Natural killer cell (primary cell): Measurements from ENCODE around the gene AKAP8. TPM values are rescaled to one million over a fixed set of nuclear protein-coding genes. Genes with fewer than 3 reads are reported as not detected.
"Not testable (repeated sequence)": the region's sequence is repeated elsewhere in the genome, so short reads cannot be mapped to it uniquely, and the experiment has no call there.

Experiments
- ATAC-seq, 3 donors: fragments of 150-1000 bp in 2 of 3; fragments of 200-7000 bp in 1 of 3; cut with Tn5 transposase; 1 replicate in 1 of 3; 2 replicates in 2 of 3; pipeline ENCODE4 v1.10.0; 2021; ENCODE audit warnings: mild to moderate bottlenecking in 2 of 3, moderate library complexity in 2 of 3
- DNase-seq, 2 donors: peaks; one replicate each; pipeline versions ENCODE4 v3.0.0 to v3.0.0-alpha.2; 2013 to 2021; ENCODE audit warnings: mixed read lengths in 1 of 2
- H3K27ac ChIP-seq: one replicate; pipeline ENCODE4 v1.5.1; 2013; ENCODE audit warnings: mild to moderate bottlenecking, low read length
- H3K27me3 ChIP-seq: one replicate; pipeline ENCODE4 v1.6.1; 2013; ENCODE audit warnings: low read length; ENCODE audit not compliant: control insufficient read depth, insufficient read depth
- H3K36me3 ChIP-seq: one replicate; pipeline ENCODE4 v1.6.1; 2013; ENCODE audit warnings: low read length; ENCODE audit not compliant: control insufficient read depth, insufficient read depth
- H3K4me1 ChIP-seq: one replicate; pipeline ENCODE4 v1.6.1; 2013; ENCODE audit warnings: low read length; ENCODE audit not compliant: control insufficient read depth, insufficient read depth
- H3K4me3 ChIP-seq: one replicate; pipeline ENCODE4 v1.5.1; 2013; ENCODE audit warnings: low read length
- H3K9me3 ChIP-seq: one replicate; pipeline ENCODE4 v1.6.1; 2013; ENCODE audit warnings: low read length; ENCODE audit not compliant: control insufficient read depth, insufficient read depth
- H3K27ac Mint-ChIP-seq, 2 donors: one replicate each; pipeline ENCODE4 v1.8.0; 2022; ENCODE audit warnings: mild to moderate bottlenecking in 2 of 2, mixed read lengths in 2 of 2, moderate library complexity in 1 of 2
- H3K27me3 Mint-ChIP-seq, 2 donors: one replicate each; pipeline ENCODE4 v1.8.0; 2022; ENCODE audit warnings: low read depth in 2 of 2, mixed read lengths in 2 of 2
- H3K36me3 Mint-ChIP-seq: one replicate; pipeline ENCODE4 v1.8.0; 2022; ENCODE audit warnings: mixed read lengths
- H3K4me1 Mint-ChIP-seq, 2 donors: one replicate each; pipeline ENCODE4 v1.8.0; 2022; ENCODE audit warnings: mixed read lengths in 2 of 2
- H3K4me3 Mint-ChIP-seq: one replicate; pipeline ENCODE4 v1.8.0; 2022; ENCODE audit warnings: mild to moderate bottlenecking, moderate library complexity, mixed read lengths
- H3K9me3 Mint-ChIP-seq, 2 donors: one replicate each; pipeline ENCODE4 v1.8.0; 2022; ENCODE audit warnings: mixed read lengths in 2 of 2
- WGBS: methylation state at CpG from one replicate; pipeline ENCODE4 v1.1.7; 2013; ENCODE audit warnings: missing lambda C conversion rate; ENCODE audit not compliant: insufficient coverage; 5-methylcytosine and 5-hydroxymethylcytosine counted together
- intact Hi-C: fragments of 100-400 bp; cut with micrococcal nuclease; formaldehyde crosslinking; loops from one replicate; pipeline ENCODE4 v1.14.2; 2022
- total RNA-seq, 4 donors: library from RNA; stranded (reverse); fragments of 120-200 nt in 1 of 4; gene quantifications; one replicate each; pipeline versions ENCODE4 v1.2.3 to v1.2.4, GENCODE V29; 2013 to 2022
- TF ChIP-seq, protein P1 (sequence below): fragments of 200-600 bp; IDR thresholded peaks from one replicate; pipeline ENCODE4 v1.8.0; 2022; ENCODE audit warnings: antibody characterized with exemption

AKAP8 gene
- total RNA-seq, 3 donors from 2014 or later (not counting 1 experiment from before 2014, with no cell fraction given): 65.3 to 87.6 (median 76.9) TPM

DNA sequence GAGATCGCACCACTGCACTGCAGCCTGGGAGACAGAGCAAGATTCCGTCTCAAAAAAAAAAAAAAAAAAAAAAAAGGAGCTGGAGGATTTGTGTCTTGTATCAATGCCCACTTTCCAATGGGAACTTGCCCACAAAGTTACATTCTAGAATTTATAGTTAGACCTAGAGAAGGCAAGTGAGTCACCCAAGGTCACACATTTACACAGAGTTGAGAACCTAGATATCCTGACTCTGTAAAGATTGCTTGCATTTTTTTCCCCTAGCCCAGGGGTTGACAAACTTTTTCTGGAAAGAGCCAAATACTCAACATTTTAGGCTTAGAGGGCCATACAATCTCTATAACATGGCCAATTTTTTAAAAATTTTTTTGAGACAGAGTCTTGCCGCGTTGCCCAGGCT lies 39.5 kb downstream of the AKAP8 start:
- H3K27me3 Mint-ChIP-seq: no peaks in the 10 kb centered on the region
- no peaks in the 10 kb centered on the region for H3K9me3 Mint-ChIP-seq
- no peak overlapping the region for H3K4me3 Mint-ChIP-seq
- ATAC-seq: no peak
- Histone ChIP-seq H3K4me3 (no peak overlapping the region), H3K36me3 (no peaks in the 10 kb centered on the region), H3K4me1 (no peaks in the 10 kb centered on the region), H3K9me3 (no peaks in the 10 kb centered on the region), H3K27me3 (no peaks in the 10 kb centered on the region), H3K27ac (no peak overlapping the region)
- H3K4me1 Mint-ChIP-seq: no peaks in the 10 kb centered on the region
- H3K27ac Mint-ChIP-seq: no peak overlapping the region
- TF ChIP-seq, protein P1, sequence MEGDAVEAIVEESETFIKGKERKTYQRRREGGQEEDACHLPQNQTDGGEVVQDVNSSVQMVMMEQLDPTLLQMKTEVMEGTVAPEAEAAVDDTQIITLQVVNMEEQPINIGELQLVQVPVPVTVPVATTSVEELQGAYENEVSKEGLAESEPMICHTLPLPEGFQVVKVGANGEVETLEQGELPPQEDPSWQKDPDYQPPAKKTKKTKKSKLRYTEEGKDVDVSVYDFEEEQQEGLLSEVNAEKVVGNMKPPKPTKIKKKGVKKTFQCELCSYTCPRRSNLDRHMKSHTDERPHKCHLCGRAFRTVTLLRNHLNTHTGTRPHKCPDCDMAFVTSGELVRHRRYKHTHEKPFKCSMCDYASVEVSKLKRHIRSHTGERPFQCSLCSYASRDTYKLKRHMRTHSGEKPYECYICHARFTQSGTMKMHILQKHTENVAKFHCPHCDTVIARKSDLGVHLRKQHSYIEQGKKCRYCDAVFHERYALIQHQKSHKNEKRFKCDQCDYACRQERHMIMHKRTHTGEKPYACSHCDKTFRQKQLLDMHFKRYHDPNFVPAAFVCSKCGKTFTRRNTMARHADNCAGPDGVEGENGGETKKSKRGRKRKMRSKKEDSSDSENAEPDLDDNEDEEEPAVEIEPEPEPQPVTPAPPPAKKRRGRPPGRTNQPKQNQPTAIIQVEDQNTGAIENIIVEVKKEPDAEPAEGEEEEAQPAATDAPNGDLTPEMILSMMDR: no peak
- 98% methylated on average over 3 of the region's 4 CpGs for WGBS
- DNase-seq: no peak
- intact Hi-C loops: no loop called here
- H3K36me3 Mint-ChIP-seq: no peaks in the 10 kb centered on the region

DNA sequence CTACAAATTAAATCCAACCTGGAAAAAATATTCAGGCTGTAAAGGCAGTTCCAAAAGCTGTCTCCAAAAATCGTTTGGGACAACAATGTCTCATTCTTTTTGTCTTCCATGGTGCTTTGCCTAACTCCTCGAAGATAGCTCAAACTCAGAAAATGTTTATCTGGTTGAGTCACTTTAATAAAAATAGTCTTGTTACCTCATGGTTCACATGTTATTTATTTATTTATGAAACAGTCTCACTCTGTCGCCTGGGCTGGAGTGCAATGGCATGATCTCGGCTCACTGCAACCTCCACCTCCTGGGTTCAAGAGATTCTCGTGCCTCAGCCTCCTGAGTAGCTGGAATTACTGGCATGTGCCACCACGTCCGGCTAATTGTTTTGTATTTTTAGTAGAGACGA lies 42.4 kb downstream of the AKAP8 start:
- H3K36me3 ChIP-seq: no peaks in the 10 kb centered on the region
- peaks cover 6 to 7% of the 10 kb centered on the region in 2 donors for H3K4me1 Mint-ChIP-seq
- intact Hi-C loops: no loop called here
- H3K27me3 ChIP-seq: no peaks in the 10 kb centered on the region
- no peaks in the 10 kb centered on the region for H3K9me3 Mint-ChIP-seq
- no peak for ATAC-seq
- no peak overlapping the region for H3K27ac Mint-ChIP-seq
- H3K27ac ChIP-seq: no peak overlapping the region
- no peak overlapping the region for H3K4me3 Mint-ChIP-seq
- peaks cover 16% of the 10 kb centered on the region for H3K4me1 ChIP-seq
- TF ChIP-seq, protein P1: no peak
- H3K36me3 Mint-ChIP-seq: no peaks in the 10 kb centered on the region
- DNase-seq: no peak
- no peaks in the 10 kb centered on the region for H3K27me3 Mint-ChIP-seq
- no peaks in the 10 kb centered on the region for H3K9me3 ChIP-seq
- H3K4me3 ChIP-seq: no peak overlapping the region
- 98% methylated on average over 8 of the region's 8 CpGs for WGBS

DNA sequence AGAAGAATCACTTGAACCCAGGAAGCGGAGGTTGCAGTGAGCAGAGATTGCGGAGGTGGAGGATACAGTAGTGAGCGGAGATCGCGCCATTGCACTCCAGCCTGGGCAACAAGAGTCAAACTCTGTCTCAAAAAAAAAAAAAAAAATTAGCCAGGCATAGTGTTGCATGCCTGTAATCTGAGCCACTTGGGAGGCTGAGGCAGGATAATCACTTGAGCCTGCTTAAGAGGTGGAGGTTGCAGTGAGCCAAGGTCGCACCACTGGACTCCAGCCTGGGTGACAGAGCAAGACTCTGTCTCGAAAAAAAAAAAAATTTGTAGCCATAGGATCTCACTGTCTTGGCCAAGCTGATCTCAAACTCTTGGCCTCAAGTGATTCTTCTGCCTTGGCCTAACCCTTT lies 43.6 kb downstream of the AKAP8 start:
- WGBS: 91% methylated on average over 7 of the region's 7 CpGs
- DNase-seq, H3K27me3 ChIP-seq, H3K9me3 Mint-ChIP-seq, H3K36me3 ChIP-seq, H3K4me3 ChIP-seq, H3K4me3 Mint-ChIP-seq, intact Hi-C loops, H3K27me3 Mint-ChIP-seq, H3K9me3 ChIP-seq, H3K36me3 Mint-ChIP-seq, H3K27ac ChIP-seq, H3K27ac Mint-ChIP-seq, ATAC-seq: not testable (repeated sequence)
- H3K4me1 Mint-ChIP-seq: peaks cover 9 to 11% of the 10 kb centered on the region in 2 donors
- H3K4me1 ChIP-seq: peaks cover 20% of the 10 kb centered on the region

DNA sequence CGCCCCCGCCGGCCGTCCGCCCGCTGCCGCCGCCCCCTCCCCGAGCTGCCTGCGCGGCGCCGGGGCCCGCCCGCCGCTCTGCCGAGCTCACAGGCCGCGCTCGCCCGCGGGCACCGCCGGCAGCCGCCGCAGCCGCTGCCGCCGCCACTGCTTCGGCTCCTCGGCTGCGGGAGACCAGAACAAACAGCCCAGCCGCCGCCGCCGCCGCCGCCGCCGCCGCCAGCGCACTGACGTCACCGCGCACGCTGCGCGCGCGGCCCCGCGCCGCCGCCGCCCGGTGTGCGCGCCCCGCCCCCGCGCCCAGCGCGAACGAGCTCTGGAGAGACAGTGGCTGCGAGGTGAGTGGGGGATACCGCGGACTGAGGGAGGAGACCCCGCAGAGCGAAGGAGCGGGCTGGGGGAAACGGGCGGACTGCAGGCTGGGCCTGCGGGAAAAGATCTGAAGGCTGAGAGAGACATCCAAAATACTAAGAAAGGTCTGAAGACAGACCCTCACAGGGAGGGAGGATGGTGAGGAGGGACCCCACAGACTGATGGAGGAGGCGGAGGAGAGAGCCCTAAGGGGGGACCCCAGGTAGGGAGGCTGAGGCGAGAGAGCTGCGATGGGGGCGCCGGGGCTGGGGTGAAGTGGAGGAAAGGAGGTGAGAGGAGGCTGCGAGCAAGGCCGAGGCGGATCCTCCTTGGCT lies 47.1 kb downstream of the AKAP8 start, which contains the start of gene BRD4:
Gene BRD4, minus strand, starts transcription at position 229 of the 686 bp plus-strand sequence. CDS start 59,440 bp downstream, outside the sequence.
- peak; percentile 47 to 76 (median 59) for ATAC-seq
- H3K36me3 Mint-ChIP-seq: no peaks in the 10 kb centered on the region
- H3K27me3 ChIP-seq: no peaks in the 10 kb centered on the region
- H3K4me1 Mint-ChIP-seq: peaks cover 42 to 43% of the 10 kb centered on the region in 2 donors
- peak within 1 kb of the TSS; percentile 87 for H3K27ac ChIP-seq
- no peaks in the 10 kb centered on the region for H3K36me3 ChIP-seq
- peaks cover 44% of the 10 kb centered on the region for H3K4me1 ChIP-seq
- H3K27me3 Mint-ChIP-seq: no peaks in the 10 kb centered on the region
- 1% methylated on average over 78 of the region's 81 CpGs for WGBS
- TF ChIP-seq, protein P1: no peak
- H3K9me3 ChIP-seq: no peaks in the 10 kb centered on the region
- peak; percentile 78 to 90 for DNase-seq
- H3K27ac Mint-ChIP-seq: peak within 1 kb of the TSS; percentile 94 to 97
- intact Hi-C loops: no loop called here
- peak within 1 kb of the TSS; percentile 76 for H3K4me3 ChIP-seq
- no peaks in the 10 kb centered on the region for H3K9me3 Mint-ChIP-seq
- peak within 1 kb of the TSS; percentile 98 for H3K4me3 Mint-ChIP-seq
